KMS-11 (cell line): ENCODE data around the gene NMRK2.

ENCODE experiments used
- H2AFZ ChIP-seq: fragments of 200-600 bp; sonication (generic); 2 replicates; pipeline ENCODE4 v1.6.1; 2016; ENCODE audit warnings: antibody characterized with exemption, mixed run types, low read depth
- H3K27ac ChIP-seq: fragments of 200-600 bp; sonication (generic); 2 replicates; pipeline ENCODE4 v1.6.1; 2016; ENCODE audit warnings: mild to moderate bottlenecking, mixed run types
- H3K27me3 ChIP-seq: fragments of 200-600 bp; sonication (generic); 2 replicates; pipeline ENCODE4 v1.6.1; 2017; ENCODE audit warnings: mild to moderate bottlenecking, low read depth, mixed run types, moderate library complexity; ENCODE audit not compliant: insufficient read depth
- H3K36me3 ChIP-seq: fragments of 200-600 bp; sonication (generic); 2 replicates; pipeline ENCODE4 v1.6.1; 2017; ENCODE audit warnings: mild to moderate bottlenecking, mixed run types; ENCODE audit not compliant: insufficient read depth
- H3K4me1 ChIP-seq: fragments of 200-600 bp; sonication (generic); 2 replicates; pipeline ENCODE4 v1.6.1; 2016; ENCODE audit warnings: mild to moderate bottlenecking, low read depth, mixed run types; ENCODE audit not compliant: poor library complexity, severe bottlenecking
- H3K4me2 ChIP-seq: fragments of 200-600 bp; sonication (generic); 2 replicates; pipeline ENCODE4 v1.7.0; 2016; ENCODE audit warnings: mild to moderate bottlenecking, mixed run types
- H3K4me3 ChIP-seq: fragments of 200-600 bp; sonication (generic); IDR thresholded peaks from 2 replicates; pipeline ENCODE4 v1.6.1; 2017; ENCODE audit warnings: low read depth, low read length, mixed read lengths; ENCODE audit not compliant: insufficient read depth
- H3K79me2 ChIP-seq: fragments of 200-600 bp; sonication (generic); 2 replicates; pipeline ENCODE4 v1.6.1; 2016; ENCODE audit warnings: low read depth, mixed run types; ENCODE audit not compliant: insufficient read depth
- H3K9ac ChIP-seq: fragments of 200-600 bp; sonication (generic); 2 replicates; pipeline ENCODE4 v1.6.1; 2016; ENCODE audit warnings: mild to moderate bottlenecking, mixed run types
- H4K20me1 ChIP-seq: fragments of 200-600 bp; sonication (generic); 2 replicates; pipeline ENCODE4 v1.6.1; 2016; ENCODE audit warnings: mild to moderate bottlenecking, mixed run types; ENCODE audit not compliant: insufficient read depth
- TF ChIP-seq, protein P1 (sequence below): fragments of 200-600 bp; sonication (generic); conservative IDR thresholded peaks from 2 replicates; pipeline ENCODE4 v1.6.1; 2017; ENCODE audit warnings: low read depth, mild to moderate bottlenecking, antibody characterized with exemption, low read length, moderate library complexity, mixed read lengths

NMRK2 gene

DNA sequence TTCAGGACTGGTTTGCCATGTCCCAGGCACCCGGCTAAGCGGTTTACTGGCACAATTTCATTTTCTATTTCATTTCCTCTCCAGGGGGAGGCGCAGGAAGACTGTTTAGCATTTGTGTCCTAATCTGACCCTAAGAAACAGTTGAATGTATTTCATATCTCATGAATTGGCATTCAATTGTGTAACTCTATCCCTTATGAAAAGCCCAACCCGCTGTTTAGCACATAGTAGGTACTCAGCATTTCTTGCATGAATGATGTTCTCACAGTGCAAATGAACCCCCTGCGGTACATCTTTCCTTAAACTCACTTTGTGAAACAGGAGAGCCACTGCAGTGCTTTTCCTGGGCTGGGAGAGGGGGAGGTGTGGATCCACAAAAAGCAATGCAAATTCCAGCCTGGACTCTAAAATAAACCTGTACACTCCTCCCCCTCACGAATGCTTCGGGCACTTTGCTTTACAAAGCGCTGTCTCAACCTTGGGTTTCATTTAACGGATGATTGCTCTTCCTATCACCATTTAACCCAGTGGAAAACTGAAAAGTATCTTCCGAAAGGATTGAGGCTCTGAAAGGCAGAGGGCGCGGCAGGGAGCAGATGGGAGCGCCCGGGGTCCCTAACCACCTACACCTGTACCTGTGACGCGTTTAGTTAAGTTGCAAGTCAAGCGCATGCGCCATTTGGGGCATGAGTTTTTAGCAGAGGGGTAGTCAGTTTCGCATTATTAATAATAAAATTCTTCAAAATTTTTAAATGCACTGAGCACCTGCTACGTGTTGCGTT is 53.6 kb downstream of the NMRK2 start:
- peaks cover 14% of the 10 kb centered on the region; the same call in 1 of the 2 replicates for H4K20me1 ChIP-seq
- H3K9ac ChIP-seq = peak overlapping the region; percentile 28; the same call in 1 of the 2 replicates
- H3K79me2 ChIP-seq = peaks cover 42% of the 10 kb centered on the region
- TF ChIP-seq, protein P1, sequence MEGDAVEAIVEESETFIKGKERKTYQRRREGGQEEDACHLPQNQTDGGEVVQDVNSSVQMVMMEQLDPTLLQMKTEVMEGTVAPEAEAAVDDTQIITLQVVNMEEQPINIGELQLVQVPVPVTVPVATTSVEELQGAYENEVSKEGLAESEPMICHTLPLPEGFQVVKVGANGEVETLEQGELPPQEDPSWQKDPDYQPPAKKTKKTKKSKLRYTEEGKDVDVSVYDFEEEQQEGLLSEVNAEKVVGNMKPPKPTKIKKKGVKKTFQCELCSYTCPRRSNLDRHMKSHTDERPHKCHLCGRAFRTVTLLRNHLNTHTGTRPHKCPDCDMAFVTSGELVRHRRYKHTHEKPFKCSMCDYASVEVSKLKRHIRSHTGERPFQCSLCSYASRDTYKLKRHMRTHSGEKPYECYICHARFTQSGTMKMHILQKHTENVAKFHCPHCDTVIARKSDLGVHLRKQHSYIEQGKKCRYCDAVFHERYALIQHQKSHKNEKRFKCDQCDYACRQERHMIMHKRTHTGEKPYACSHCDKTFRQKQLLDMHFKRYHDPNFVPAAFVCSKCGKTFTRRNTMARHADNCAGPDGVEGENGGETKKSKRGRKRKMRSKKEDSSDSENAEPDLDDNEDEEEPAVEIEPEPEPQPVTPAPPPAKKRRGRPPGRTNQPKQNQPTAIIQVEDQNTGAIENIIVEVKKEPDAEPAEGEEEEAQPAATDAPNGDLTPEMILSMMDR = peak; percentile 71
- peak overlapping the region; percentile 79 for H3K4me2 ChIP-seq
- peaks cover 46% of the 10 kb centered on the region for H3K4me1 ChIP-seq
- H3K36me3 ChIP-seq = peaks cover 27% of the 10 kb centered on the region
- H2AFZ ChIP-seq = peak overlapping the region; percentile 80
- no peaks in the 10 kb centered on the region for H3K27me3 ChIP-seq
- no peak overlapping the region for H3K4me3 ChIP-seq
- peak overlapping the region; percentile 62 for H3K27ac ChIP-seq

DNA sequence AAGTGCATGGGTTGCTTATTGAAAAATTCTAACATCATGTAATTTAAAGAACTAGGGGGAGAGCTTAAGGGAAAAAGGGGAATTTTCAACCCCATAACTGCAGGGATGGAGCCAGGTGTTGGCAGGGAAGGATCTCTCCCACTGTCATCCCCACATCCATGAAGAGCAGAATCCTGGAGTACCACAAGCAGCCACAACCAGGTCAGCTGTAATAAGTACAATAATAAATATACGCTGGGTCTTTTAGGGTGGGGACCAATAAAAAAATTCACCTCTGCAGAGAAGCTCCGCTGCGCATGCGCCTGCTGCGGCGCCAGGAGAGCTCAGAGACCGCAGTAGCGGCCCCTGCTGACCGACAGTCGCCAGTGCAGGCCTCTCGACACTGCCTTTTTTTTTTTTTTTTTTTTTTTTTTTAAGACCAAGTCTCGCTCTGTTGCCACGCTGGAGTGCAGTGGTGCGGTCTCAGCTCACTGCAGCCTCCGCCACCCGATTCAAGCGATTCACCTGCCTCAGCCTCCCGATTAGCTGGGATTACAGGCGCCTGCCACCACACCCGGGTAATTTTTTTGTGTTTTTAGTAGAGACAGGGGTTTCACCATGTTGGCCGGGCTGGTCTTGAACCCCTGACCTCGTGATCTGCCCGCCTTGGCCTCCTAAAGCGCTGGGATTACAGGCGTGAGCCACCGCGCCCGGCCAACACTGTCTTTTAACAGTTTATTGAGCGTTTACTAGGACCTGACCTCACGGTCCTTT is 54.9 kb downstream of the NMRK2 start:
- H3K36me3 ChIP-seq = peaks cover 15% of the 10 kb centered on the region
- no peaks in the 10 kb centered on the region for H3K27me3 ChIP-seq
- TF ChIP-seq, protein P1 = peak; percentile 78
- H4K20me1 ChIP-seq = peaks cover 14% of the 10 kb centered on the region; the same call in 1 of the 2 replicates
- H3K9ac ChIP-seq = peak overlapping the region; percentile 39; the same call in 1 of the 2 replicates
- peak overlapping the region; percentile 79 for H3K4me2 ChIP-seq
- H3K27ac ChIP-seq = peak overlapping the region; percentile 60
- peaks cover 29% of the 10 kb centered on the region for H3K79me2 ChIP-seq
- H3K4me3 ChIP-seq = no peak overlapping the region
- H2AFZ ChIP-seq = peak overlapping the region; percentile 80
- peaks cover 46% of the 10 kb centered on the region for H3K4me1 ChIP-seq

DNA sequence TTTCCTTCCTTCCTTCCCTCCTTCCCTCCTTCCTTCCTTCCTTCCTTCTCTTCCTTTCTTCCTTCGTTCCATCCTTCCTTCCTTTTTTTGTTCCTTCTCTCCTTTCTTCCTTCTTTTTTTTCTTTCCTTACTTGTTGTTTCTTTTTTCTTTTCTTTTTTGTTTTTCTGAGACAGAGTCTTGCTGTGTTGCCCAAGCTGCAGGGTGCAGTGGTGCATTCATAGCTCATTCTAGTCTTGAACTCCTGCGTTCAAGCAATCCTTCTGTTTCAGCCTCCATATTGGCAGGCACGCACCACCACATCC is 57.9 kb downstream of the NMRK2 start:
- Histone ChIP-seq H3K79me2 (0 out of 2 replicates have a peak, but pooled peaks cover 4% of the 10 kb centered on the region), H3K27ac (no peak overlapping the region), H3K27me3 (no peaks in the 10 kb centered on the region), H4K20me1 (no peaks in the 10 kb centered on the region), H3K4me3 (no peak overlapping the region), H3K9ac (no peak overlapping the region), H2AFZ (peak overlapping the region; percentile 77), H3K4me2 (no peak overlapping the region; the same call in 1 of the 2 replicates), H3K4me1 (peaks cover 34% of the 10 kb centered on the region), H3K36me3 (no peaks in the 10 kb centered on the region)
- TF ChIP-seq, protein P1 = no peak
